SU-DHL-6 (cell line): ENCODE measurements around the gene ATP23.

Experiments
- H2AFZ ChIP-seq: fragments of 200-600 bp; sonication (generic); 2 replicates; pipeline ENCODE4 v1.6.1; 2014; ENCODE audit warnings: low read depth, mild to moderate bottlenecking, moderate library complexity, mixed read lengths, antibody characterized with exemption, low read length; ENCODE audit not compliant: severe bottlenecking
- H3F3A ChIP-seq: fragments of 200-600 bp; shearing (Covaris generic); 2 replicates; pipeline ENCODE4 v1.6.0; 2016; ENCODE audit warnings: antibody characterized with exemption, mild to moderate bottlenecking; ENCODE audit not compliant: insufficient read depth
- H3K27ac ChIP-seq: fragments of 200-600 bp; sonication (generic); 2 replicates; pipeline ENCODE4 v1.5.1; 2016; ENCODE audit warnings: low read depth, mild to moderate bottlenecking, low read length, moderate library complexity, mixed read lengths
- H3K27me3 ChIP-seq: fragments of 200-600 bp; sonication (generic), shearing (Covaris generic); 2 replicates; pipeline ENCODE4 v1.6.0; 2014; ENCODE audit warnings: mild to moderate bottlenecking, low read length
- H3K36me3 ChIP-seq: fragments of 200-600 bp; sonication (generic); 2 replicates; pipeline ENCODE4 v1.6.1; 2014; ENCODE audit warnings: mild to moderate bottlenecking, low read length, mixed read lengths
- H3K4me2 ChIP-seq: fragments of 300-600, 200-600 bp; shearing (Covaris generic), sonication (generic); 2 replicates; pipeline ENCODE4 v1.6.0; 2014; ENCODE audit warnings: low read length, low read depth, mild to moderate bottlenecking; ENCODE audit not compliant: poor library complexity, severe bottlenecking
- H3K4me3 ChIP-seq: fragments of 200-600 bp; sonication (generic); 2 replicates; pipeline ENCODE4 v1.5.1; 2014; ENCODE audit warnings: antibody characterized with exemption, low read length, mild to moderate bottlenecking, mixed read lengths; ENCODE audit not compliant: insufficient read depth, poor library complexity, severe bottlenecking
- H3K79me2 ChIP-seq: fragments of 200-600 bp; sonication (generic); 2 replicates; pipeline ENCODE4 v1.6.1; 2014; ENCODE audit warnings: mild to moderate bottlenecking, low read length, moderate library complexity; ENCODE audit not compliant: insufficient read depth
- H3K9ac ChIP-seq: fragments of 200-600 bp; sonication (generic); 2 replicates; pipeline ENCODE4 v1.7.0; 2014; ENCODE audit warnings: mild to moderate bottlenecking, low read length
- H3K9me2 ChIP-seq: fragments of 200-600 bp; sonication (generic); replicated peaks from 2 replicates; pipeline ENCODE4 v1.6.1; 2014; ENCODE audit warnings: low read length; ENCODE audit not compliant: insufficient read depth
- H3K9me3 ChIP-seq: fragments of 200-600 bp; sonication (generic); 2 replicates; pipeline ENCODE4 v1.6.1; 2014; ENCODE audit warnings: low read length, mixed read lengths; ENCODE audit not compliant: insufficient read depth
- H4K20me1 ChIP-seq: fragments of 200-600 bp; sonication (generic); 2 replicates; pipeline ENCODE4 v1.6.1; 2014; ENCODE audit warnings: low read depth, mild to moderate bottlenecking, antibody characterized with exemption, low read length, moderate library complexity, mixed read lengths
- EZH2phosphoT487 ChIP-seq: fragments of 200-600 bp; sonication (generic), shearing (Covaris generic); conservative IDR thresholded peaks from 2 replicates; pipeline ENCODE4 v1.6.1; 2018; ENCODE audit warnings: mild to moderate bottlenecking, antibody characterized with exemption, low read length, moderate library complexity, mixed read lengths
- TF ChIP-seq, protein P1 (sequence below): fragments of 200-600 bp; sonication (generic); IDR thresholded peaks from one replicate; pipeline ENCODE4 v1.5.1; 2017; ENCODE audit warnings: antibody characterized with exemption, mild to moderate bottlenecking, low read length, moderate library complexity; ENCODE audit not compliant: insufficient read depth, poor library complexity, severe bottlenecking

ATP23 gene

DNA sequence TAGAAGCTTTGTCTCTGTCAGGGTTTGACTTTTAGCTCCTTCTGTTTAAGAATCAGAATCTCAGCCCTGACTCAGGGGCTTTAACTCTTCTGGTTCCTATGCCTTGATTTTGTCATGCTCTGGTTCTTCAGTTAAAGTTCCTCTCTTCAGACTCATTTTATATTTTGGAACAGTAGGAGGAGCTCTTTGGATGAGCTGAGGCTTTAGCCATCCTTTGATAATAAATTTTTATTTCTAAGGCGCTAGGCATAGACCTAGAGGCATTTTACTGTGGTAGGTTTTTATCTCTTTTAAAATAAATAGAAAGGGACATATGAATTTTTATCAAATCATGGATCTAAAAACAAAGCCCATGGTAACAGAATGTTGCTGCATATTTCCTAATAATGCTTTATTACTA lies 51.7 kb downstream of the ATP23 start:
- Histone ChIP-seq H3K9me2 (no peaks in the 10 kb centered on the region), H4K20me1 (no peaks in the 10 kb centered on the region), H3K4me2 (no peak overlapping the region), H3K4me3 (no peak overlapping the region), H3K9ac (no peak overlapping the region), H3F3A (no peaks in the 10 kb centered on the region), H3K36me3 (no peaks in the 10 kb centered on the region), H2AFZ (no peak overlapping the region), H3K79me2 (no peaks in the 10 kb centered on the region), H3K9me3 (peaks cover 8% of the 10 kb centered on the region; the same call in 1 of the 2 replicates), H3K27ac (no peak overlapping the region), H3K27me3 (no peaks in the 10 kb centered on the region)
- TF ChIP-seq, protein P1, sequence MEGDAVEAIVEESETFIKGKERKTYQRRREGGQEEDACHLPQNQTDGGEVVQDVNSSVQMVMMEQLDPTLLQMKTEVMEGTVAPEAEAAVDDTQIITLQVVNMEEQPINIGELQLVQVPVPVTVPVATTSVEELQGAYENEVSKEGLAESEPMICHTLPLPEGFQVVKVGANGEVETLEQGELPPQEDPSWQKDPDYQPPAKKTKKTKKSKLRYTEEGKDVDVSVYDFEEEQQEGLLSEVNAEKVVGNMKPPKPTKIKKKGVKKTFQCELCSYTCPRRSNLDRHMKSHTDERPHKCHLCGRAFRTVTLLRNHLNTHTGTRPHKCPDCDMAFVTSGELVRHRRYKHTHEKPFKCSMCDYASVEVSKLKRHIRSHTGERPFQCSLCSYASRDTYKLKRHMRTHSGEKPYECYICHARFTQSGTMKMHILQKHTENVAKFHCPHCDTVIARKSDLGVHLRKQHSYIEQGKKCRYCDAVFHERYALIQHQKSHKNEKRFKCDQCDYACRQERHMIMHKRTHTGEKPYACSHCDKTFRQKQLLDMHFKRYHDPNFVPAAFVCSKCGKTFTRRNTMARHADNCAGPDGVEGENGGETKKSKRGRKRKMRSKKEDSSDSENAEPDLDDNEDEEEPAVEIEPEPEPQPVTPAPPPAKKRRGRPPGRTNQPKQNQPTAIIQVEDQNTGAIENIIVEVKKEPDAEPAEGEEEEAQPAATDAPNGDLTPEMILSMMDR, result no peak
- TF ChIP-seq EZH2phosphoT487, result no peak

DNA sequence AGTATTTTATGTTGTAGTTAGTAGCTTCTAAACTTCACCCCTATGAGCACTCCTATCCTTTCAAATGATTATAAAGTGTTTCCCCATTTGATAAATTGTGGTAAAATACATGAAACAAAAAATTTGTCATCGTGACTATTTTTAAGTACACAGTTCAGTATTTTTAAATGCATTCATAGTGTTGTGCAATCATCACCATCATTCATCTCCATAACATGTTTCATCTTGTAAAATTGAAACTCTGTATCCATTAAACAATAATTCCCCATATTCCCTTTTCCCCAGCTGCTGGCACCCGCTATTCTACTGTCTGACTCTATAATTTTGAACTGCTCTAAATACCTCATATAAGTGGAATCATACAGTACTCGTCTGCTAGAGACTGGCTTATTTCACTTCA lies 52.5 kb downstream of the ATP23 start:
- no peaks in the 10 kb centered on the region for H3K27me3 ChIP-seq

DNA sequence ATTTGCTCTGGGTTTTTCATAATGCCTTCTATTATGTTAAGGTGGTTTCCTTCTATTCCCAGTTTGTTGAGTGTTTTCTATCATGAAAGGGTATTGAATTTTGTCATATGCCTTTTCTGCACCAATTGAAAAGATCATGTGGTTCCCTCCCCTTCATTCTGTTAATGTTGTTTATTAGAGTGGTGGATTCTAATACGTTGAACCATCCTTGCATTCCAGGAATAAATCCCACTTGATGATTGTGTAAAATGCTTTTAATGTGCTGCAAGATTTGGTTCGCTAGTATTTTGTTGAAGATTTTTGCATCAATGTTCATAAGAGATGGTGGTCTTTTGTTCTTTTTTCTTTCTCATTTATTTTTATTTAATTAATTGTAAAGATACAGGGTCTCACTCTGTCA lies 55.2 kb downstream of the ATP23 start:
- no peak for TF ChIP-seq EZH2phosphoT487
- TF ChIP-seq, protein P1, result no peak
- no peak overlapping the region for H3K4me3 ChIP-seq
- no peak overlapping the region for H3K27ac ChIP-seq
- H3K79me2 ChIP-seq, result no peaks in the 10 kb centered on the region
- no peaks in the 10 kb centered on the region for H3K9me2 ChIP-seq
- no peak overlapping the region for H3K9ac ChIP-seq
- no peak overlapping the region for H2AFZ ChIP-seq
- peaks cover 8% of the 10 kb centered on the region; the same call in 1 of the 2 replicates for H3K9me3 ChIP-seq
- no peaks in the 10 kb centered on the region for H4K20me1 ChIP-seq
- H3K4me2 ChIP-seq, result no peak overlapping the region
- H3K27me3 ChIP-seq, result no peaks in the 10 kb centered on the region
- H3F3A ChIP-seq, result no peaks in the 10 kb centered on the region
- H3K36me3 ChIP-seq, result no peaks in the 10 kb centered on the region

More for the DNA sequence above, 52.5 kb downstream of the ATP23 start:
- Histone ChIP-seq H3K9ac (no peak overlapping the region), H3K36me3 (no peaks in the 10 kb centered on the region), H3F3A (no peaks in the 10 kb centered on the region), H3K27ac (no peak overlapping the region), H4K20me1 (no peaks in the 10 kb centered on the region), H3K4me3 (no peak overlapping the region), H2AFZ (no peak overlapping the region), H3K79me2 (no peaks in the 10 kb centered on the region), H3K9me3 (peaks cover 8% of the 10 kb centered on the region; the same call in 1 of the 2 replicates), H3K9me2 (no peaks in the 10 kb centered on the region), H3K4me2 (no peak overlapping the region)
- no peak for TF ChIP-seq EZH2phosphoT487
- TF ChIP-seq, protein P1, result no peak
